Mucosa of stomach (tissue), 1 donor: ENCODE results near the gene SCUBE1.

ENCODE experiments used
- H3K27me3 ChIP-seq: one replicate; pipeline ENCODE4 v1.7.0; 2013; ENCODE audit warnings: mild to moderate bottlenecking, low read length; ENCODE audit not compliant: control insufficient read depth, insufficient read depth
- H3K36me3 ChIP-seq: one replicate; pipeline ENCODE4 v1.7.0; 2013; ENCODE audit warnings: low read length; ENCODE audit not compliant: control insufficient read depth, insufficient read depth
- H3K4me1 ChIP-seq: one replicate; pipeline ENCODE4 v1.7.0; 2013; ENCODE audit warnings: mild to moderate bottlenecking, low read length; ENCODE audit not compliant: control insufficient read depth, insufficient read depth
- H3K4me3 ChIP-seq: one replicate; pipeline ENCODE4 v1.7.0; 2013; ENCODE audit warnings: low read length
- H3K9ac ChIP-seq: one replicate; pipeline ENCODE4 v1.7.0; 2013; ENCODE audit warnings: mild to moderate bottlenecking, low read length, moderate library complexity
- H3K9me3 ChIP-seq: one replicate; pipeline ENCODE4 v1.7.0; 2013; ENCODE audit warnings: mild to moderate bottlenecking, low read length, moderate library complexity; ENCODE audit not compliant: control insufficient read depth
- donor health status: Pancreatic carcinoma.

The SCUBE1 gene

DNA sequence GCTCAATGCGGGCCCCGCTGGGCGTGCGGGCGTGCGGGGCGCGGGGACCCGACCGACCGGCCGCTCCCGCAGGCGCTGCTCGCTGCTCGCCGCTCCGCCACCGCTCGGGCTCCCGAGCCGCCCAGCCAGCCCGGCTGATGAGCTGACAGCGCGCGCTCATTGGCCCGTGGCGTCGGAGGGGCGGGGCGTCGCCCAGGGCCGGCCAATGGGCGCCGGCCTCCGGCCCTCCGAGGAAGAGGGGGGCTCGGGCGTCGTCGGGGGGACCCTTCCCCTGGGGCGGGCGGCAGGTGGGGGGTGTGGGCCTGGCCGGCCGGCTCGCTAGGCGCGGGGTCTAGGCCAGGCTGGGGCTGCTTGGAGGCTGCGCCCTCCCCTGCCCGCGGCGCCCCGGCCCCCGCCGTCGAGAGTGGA lies at the start of gene SCUBE1:
SCUBE1 (minus strand) TSS at position 111 of the 408 bp plus-strand sequence. CDS start 111 bp downstream, outside the sequence.
- no peaks in the 10 kb centered on the region for H3K9me3 ChIP-seq
- no peaks in the 10 kb centered on the region for H3K4me1 ChIP-seq
- no peak within 1 kb of the TSS for H3K9ac ChIP-seq
- H3K27me3 ChIP-seq, result peaks cover 45% of the 10 kb centered on the region
- no peaks in the 10 kb centered on the region for H3K36me3 ChIP-seq
- H3K4me3 ChIP-seq, result no peak within 1 kb of the TSS

GRCh38 chr22:43392385-43392989 lies 49.3 kb upstream of the SCUBE1 start:
- no peaks in the 10 kb centered on the region for H3K36me3 ChIP-seq
- H3K9me3 ChIP-seq, result no peaks in the 10 kb centered on the region
- H3K27me3 ChIP-seq, result peaks cover 7% of the 10 kb centered on the region
- no peak overlapping the region for H3K4me3 ChIP-seq
- no peak overlapping the region for H3K9ac ChIP-seq
- H3K4me1 ChIP-seq, result peaks cover 7% of the 10 kb centered on the region

DNA sequence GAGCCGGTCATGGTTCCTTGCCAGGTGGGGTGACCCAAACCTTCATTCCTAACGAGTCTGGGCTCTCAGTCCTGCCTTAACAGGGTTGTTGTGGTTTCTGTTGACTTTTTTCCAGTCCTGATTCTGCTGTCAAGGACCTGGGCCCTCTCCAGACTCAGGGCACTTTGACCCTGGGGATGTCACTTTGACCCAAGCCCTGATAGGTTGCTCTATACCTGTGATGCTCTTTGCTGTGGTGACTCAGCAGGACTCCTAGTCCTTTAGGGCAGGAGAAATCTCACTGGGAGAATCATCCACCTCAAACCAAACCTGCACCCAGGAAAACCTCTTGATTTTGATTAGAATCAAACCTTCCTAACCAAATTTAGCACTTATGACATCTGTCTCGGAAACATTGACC lies 48.1 kb upstream of the SCUBE1 start:
- H3K36me3 ChIP-seq, result no peaks in the 10 kb centered on the region
- no peaks in the 10 kb centered on the region for H3K4me1 ChIP-seq
- no peak overlapping the region for H3K4me3 ChIP-seq
- no peak overlapping the region for H3K9ac ChIP-seq
- no peaks in the 10 kb centered on the region for H3K9me3 ChIP-seq
- H3K27me3 ChIP-seq, result peaks cover 1% of the 10 kb centered on the region

GRCh38 chr22:43390872-43391271 lies 47.7 kb upstream of the SCUBE1 start:
- no peaks in the 10 kb centered on the region for H3K4me1 ChIP-seq
- no peaks in the 10 kb centered on the region for H3K36me3 ChIP-seq
- no peaks in the 10 kb centered on the region for H3K9me3 ChIP-seq
- H3K27me3 ChIP-seq, result peaks cover 1% of the 10 kb centered on the region
- no peak overlapping the region for H3K9ac ChIP-seq
- no peak overlapping the region for H3K4me3 ChIP-seq

DNA sequence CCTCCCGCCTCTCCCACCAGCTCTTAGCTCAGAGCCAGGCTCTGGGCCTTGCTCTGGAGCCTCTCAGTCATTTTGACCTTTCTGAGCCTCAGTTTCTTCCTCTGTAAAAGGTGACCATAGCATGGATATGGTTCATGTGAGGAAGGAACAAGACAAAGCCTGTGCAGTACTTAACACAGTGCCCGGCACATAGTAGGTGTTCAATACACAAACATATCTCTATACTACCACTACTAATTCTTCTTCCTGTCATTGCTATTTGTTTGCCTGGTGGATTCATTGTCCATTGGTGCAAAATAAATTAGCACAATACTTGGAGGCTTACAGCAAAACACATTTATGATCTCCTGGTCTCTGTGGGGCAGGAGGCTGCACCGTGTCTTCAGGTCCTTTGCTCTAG lies 47.0 kb upstream of the SCUBE1 start:
- Histone ChIP-seq H3K9me3 (no peaks in the 10 kb centered on the region), H3K27me3 (peaks cover 9% of the 10 kb centered on the region), H3K9ac (no peak overlapping the region), H3K4me1 (no peaks in the 10 kb centered on the region), H3K4me3 (no peak overlapping the region), H3K36me3 (no peaks in the 10 kb centered on the region)

DNA sequence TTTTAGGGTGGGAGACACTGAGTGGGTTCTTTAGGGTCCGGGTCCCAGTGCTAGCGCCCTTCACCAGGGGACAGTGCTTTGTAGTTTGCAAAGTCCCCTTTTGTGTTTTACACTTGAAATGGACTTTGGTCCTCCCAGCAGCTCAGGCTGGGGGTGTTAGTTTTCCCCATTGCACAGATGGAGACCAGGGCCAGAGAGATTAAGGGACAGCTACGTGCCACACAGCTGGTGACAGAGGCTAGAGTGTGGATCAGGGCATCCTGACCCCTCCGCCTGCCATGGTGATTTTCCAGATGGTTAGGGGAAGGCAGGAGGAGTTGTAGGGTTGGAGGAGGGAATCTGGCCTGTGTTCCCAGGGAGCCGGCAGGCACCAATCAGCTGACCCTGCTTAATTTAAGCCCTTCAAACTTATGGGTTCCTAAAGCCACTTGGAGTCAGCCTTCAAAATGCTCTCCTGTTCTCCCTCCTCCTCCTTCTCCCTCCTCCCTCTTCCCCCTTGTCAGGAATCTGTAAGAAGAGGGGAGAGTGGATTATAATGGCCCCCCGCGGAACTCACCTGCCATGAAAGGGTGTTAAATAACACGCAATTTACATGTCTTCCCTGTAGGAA lies 46.2 kb upstream of the SCUBE1 start:
- Histone ChIP-seq H3K9ac (no peak overlapping the region), H3K36me3 (no peaks in the 10 kb centered on the region), H3K4me1 (no peaks in the 10 kb centered on the region), H3K27me3 (peaks cover 10% of the 10 kb centered on the region), H3K4me3 (no peak overlapping the region), H3K9me3 (no peaks in the 10 kb centered on the region)

GRCh38 chr22:43388420-43388851 lies 45.3 kb upstream of the SCUBE1 start:
- no peaks in the 10 kb centered on the region for H3K4me1 ChIP-seq
- no peak overlapping the region for H3K4me3 ChIP-seq
- H3K27me3 ChIP-seq, result peaks cover 10% of the 10 kb centered on the region
- H3K9ac ChIP-seq, result no peak overlapping the region
- no peaks in the 10 kb centered on the region for H3K9me3 ChIP-seq
- no peaks in the 10 kb centered on the region for H3K36me3 ChIP-seq

GRCh38 chr22:43387815-43388214 lies 44.6 kb upstream of the SCUBE1 start:
- H3K9me3 ChIP-seq, result no peaks in the 10 kb centered on the region
- H3K36me3 ChIP-seq, result no peaks in the 10 kb centered on the region
- no peaks in the 10 kb centered on the region for H3K4me1 ChIP-seq
- peaks cover 10% of the 10 kb centered on the region for H3K27me3 ChIP-seq
- H3K9ac ChIP-seq, result no peak overlapping the region
- H3K4me3 ChIP-seq, result no peak overlapping the region

- no peaks in the 10 kb centered on the region for H3K4me1 ChIP-seq
- H3K9ac ChIP-seq, result no peak overlapping the region
- H3K4me3 ChIP-seq, result no peak overlapping the region
Observed at GRCh38 chr22:43385770-43386641, 42.8 kb upstream of the SCUBE1 start.

GRCh38 chr22:43384863-43385262 lies 41.7 kb upstream of the SCUBE1 start:
- Histone ChIP-seq H3K9me3 (no peaks in the 10 kb centered on the region), H3K27me3 (peaks cover 10% of the 10 kb centered on the region), H3K4me1 (no peaks in the 10 kb centered on the region), H3K4me3 (no peak overlapping the region), H3K9ac (no peak overlapping the region), H3K36me3 (no peaks in the 10 kb centered on the region)

More at GRCh38 chr22:43385770-43386641, 42.8 kb upstream of the SCUBE1 start:
- Histone ChIP-seq H3K36me3 (no peaks in the 10 kb centered on the region), H3K27me3 (peaks cover 10% of the 10 kb centered on the region), H3K9me3 (no peaks in the 10 kb centered on the region)

DNA sequence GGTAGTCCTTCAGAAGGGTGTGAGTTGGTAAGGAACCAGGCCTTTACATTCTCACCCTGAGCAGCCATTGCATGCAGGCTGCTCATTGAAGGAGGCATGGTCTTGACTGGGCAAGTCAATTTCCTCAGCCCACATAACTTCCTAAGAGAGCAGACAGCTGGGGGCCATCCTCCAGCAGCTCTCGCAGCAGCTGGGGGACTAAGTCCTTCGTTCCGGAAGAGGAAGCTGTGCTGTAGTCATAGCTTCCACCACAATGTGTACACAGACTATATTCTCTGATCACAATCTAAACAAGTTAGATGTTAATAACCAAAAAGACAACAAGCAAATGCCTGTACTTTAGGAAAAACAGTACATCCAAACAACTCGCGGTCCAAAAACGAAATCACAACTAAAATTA lies 38.5 kb upstream of the SCUBE1 start:
- H3K9me3 ChIP-seq, result no peaks in the 10 kb centered on the region
- H3K4me1 ChIP-seq, result peaks cover 4% of the 10 kb centered on the region
- no peaks in the 10 kb centered on the region for H3K36me3 ChIP-seq
- no peak overlapping the region for H3K9ac ChIP-seq
- no peak overlapping the region for H3K4me3 ChIP-seq
- H3K27me3 ChIP-seq, result peaks cover 10% of the 10 kb centered on the region
